ENCODE measurements around the gene RGS10. TPM values are rescaled to one million over a fixed set of nuclear protein-coding genes. Genes with fewer than 3 reads are reported as not detected.

The RGS10 gene
- total and polyA plus RNA-seq, 2 experiments from 2014 or later = 16.8 to 26.8 TPM

DNA sequence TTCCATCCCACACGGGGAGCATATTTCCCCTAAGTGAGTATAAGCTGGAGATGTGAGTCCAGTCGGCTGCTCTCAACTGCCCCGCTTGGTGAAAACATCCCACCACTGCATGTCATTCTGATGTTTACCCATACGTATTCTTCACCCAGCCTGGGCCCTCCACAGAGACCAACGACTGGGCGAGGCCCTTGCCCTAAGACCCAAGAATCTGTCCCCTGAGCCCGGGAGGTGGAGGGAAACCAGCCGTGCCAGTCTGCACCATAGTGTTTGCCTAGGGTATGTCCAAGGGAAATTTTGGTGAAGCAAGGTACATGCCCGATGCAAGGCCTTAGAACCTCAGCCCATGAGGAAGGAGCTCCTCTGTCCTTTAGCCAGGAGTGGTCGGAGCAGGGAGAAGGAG, 67.9 kb downstream of the RGS10 start:
- no peaks in the 10 kb centered on the region for H3K36me3 ChIP-seq (ENCODE audit: insufficient read depth)
- no peaks in the 10 kb centered on the region for H3K36me3 Mint-ChIP-seq (ENCODE audit: low read depth)
- TF ChIP-seq, protein P1, sequence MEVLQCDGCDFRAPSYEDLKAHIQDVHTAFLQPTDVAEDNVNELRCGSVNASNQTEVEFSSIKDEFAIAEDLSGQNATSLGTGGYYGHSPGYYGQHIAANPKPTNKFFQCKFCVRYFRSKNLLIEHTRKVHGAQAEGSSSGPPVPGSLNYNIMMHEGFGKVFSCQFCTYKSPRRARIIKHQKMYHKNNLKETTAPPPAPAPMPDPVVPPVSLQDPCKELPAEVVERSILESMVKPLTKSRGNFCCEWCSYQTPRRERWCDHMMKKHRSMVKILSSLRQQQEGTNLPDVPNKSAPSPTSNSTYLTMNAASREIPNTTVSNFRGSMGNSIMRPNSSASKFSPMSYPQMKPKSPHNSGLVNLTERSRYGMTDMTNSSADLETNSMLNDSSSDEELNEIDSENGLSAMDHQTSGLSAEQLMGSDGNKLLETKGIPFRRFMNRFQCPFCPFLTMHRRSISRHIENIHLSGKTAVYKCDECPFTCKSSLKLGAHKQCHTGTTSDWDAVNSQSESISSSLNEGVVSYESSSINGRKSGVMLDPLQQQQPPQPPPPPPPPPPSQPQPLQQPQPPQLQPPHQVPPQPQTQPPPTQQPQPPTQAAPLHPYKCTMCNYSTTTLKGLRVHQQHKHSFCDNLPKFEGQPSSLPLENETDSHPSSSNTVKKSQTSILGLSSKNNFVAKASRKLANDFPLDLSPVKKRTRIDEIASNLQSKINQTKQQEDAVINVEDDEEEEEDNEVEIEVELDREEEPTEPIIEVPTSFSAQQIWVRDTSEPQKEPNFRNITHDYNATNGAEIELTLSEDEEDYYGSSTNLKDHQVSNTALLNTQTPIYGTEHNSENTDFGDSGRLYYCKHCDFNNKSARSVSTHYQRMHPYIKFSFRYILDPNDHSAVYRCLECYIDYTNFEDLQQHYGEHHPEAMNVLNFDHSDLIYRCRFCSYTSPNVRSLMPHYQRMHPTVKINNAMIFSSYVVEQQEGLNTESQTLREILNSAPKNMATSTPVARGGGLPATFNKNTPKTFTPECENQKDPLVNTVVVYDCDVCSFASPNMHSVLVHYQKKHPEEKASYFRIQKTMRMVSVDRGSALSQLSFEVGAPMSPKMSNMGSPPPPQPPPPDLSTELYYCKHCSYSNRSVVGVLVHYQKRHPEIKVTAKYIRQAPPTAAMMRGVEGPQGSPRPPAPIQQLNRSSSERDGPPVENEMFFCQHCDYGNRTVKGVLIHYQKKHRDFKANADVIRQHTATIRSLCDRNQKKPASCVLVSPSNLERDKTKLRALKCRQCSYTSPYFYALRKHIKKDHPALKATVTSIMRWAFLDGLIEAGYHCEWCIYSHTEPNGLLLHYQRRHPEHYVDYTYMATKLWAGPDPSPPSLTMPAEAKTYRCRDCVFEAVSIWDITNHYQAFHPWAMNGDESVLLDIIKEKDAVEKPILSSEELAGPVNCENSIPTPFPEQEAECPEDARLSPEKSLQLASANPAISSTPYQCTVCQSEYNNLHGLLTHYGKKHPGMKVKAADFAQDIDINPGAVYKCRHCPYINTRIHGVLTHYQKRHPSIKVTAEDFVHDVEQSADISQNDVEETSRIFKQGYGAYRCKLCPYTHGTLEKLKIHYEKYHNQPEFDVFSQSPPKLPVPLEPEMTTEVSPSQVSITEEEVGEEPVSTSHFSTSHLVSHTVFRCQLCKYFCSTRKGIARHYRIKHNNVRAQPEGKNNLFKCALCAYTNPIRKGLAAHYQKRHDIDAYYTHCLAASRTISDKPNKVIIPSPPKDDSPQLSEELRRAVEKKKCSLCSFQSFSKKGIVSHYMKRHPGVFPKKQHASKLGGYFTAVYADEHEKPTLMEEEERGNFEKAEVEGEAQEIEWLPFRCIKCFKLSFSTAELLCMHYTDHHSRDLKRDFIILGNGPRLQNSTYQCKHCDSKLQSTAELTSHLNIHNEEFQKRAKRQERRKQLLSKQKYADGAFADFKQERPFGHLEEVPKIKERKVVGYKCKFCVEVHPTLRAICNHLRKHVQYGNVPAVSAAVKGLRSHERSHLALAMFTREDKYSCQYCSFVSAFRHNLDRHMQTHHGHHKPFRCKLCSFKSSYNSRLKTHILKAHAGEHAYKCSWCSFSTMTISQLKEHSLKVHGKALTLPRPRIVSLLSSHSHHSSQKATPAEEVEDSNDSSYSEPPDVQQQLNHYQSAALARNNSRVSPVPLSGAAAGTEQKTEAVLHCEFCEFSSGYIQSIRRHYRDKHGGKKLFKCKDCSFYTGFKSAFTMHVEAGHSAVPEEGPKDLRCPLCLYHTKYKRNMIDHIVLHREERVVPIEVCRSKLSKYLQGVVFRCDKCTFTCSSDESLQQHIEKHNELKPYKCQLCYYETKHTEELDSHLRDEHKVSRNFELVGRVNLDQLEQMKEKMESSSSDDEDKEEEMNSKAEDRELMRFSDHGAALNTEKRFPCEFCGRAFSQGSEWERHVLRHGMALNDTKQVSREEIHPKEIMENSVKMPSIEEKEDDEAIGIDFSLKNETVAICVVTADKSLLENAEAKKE (CRISPR knock-in tag; IDR thresholded peaks at IDR 0.05) = no peak
- TF ChIP-seq, protein P2, sequence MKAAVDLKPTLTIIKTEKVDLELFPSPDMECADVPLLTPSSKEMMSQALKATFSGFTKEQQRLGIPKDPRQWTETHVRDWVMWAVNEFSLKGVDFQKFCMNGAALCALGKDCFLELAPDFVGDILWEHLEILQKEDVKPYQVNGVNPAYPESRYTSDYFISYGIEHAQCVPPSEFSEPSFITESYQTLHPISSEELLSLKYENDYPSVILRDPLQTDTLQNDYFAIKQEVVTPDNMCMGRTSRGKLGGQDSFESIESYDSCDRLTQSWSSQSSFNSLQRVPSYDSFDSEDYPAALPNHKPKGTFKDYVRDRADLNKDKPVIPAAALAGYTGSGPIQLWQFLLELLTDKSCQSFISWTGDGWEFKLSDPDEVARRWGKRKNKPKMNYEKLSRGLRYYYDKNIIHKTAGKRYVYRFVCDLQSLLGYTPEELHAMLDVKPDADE (IDR thresholded peaks at IDR 0.05) = no peak
- TF ChIP-seq EZH2phosphoT487 (IDR thresholded peaks at IDR 0.05; ENCODE audit: unreplicated experiment) = no peak
- TF ChIP-seq, protein P3, sequence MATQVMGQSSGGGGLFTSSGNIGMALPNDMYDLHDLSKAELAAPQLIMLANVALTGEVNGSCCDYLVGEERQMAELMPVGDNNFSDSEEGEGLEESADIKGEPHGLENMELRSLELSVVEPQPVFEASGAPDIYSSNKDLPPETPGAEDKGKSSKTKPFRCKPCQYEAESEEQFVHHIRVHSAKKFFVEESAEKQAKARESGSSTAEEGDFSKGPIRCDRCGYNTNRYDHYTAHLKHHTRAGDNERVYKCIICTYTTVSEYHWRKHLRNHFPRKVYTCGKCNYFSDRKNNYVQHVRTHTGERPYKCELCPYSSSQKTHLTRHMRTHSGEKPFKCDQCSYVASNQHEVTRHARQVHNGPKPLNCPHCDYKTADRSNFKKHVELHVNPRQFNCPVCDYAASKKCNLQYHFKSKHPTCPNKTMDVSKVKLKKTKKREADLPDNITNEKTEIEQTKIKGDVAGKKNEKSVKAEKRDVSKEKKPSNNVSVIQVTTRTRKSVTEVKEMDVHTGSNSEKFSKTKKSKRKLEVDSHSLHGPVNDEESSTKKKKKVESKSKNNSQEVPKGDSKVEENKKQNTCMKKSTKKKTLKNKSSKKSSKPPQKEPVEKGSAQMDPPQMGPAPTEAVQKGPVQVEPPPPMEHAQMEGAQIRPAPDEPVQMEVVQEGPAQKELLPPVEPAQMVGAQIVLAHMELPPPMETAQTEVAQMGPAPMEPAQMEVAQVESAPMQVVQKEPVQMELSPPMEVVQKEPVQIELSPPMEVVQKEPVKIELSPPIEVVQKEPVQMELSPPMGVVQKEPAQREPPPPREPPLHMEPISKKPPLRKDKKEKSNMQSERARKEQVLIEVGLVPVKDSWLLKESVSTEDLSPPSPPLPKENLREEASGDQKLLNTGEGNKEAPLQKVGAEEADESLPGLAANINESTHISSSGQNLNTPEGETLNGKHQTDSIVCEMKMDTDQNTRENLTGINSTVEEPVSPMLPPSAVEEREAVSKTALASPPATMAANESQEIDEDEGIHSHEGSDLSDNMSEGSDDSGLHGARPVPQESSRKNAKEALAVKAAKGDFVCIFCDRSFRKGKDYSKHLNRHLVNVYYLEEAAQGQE (IDR thresholded peaks at IDR 0.05; ENCODE audit: unreplicated experiment) = no peak
- TF ChIP-seq NANOG (IDR thresholded peaks at IDR 0.05; ENCODE audit: borderline replicate concordance) = no peak
- TF ChIP-seq, protein P4, sequence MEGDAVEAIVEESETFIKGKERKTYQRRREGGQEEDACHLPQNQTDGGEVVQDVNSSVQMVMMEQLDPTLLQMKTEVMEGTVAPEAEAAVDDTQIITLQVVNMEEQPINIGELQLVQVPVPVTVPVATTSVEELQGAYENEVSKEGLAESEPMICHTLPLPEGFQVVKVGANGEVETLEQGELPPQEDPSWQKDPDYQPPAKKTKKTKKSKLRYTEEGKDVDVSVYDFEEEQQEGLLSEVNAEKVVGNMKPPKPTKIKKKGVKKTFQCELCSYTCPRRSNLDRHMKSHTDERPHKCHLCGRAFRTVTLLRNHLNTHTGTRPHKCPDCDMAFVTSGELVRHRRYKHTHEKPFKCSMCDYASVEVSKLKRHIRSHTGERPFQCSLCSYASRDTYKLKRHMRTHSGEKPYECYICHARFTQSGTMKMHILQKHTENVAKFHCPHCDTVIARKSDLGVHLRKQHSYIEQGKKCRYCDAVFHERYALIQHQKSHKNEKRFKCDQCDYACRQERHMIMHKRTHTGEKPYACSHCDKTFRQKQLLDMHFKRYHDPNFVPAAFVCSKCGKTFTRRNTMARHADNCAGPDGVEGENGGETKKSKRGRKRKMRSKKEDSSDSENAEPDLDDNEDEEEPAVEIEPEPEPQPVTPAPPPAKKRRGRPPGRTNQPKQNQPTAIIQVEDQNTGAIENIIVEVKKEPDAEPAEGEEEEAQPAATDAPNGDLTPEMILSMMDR (conservative IDR thresholded peaks at IDR 0.05; ENCODE audit: low read depth in 2 of 2) = no peak
- TF ChIP-seq POLR2AphosphoS5 (IDR thresholded peaks at IDR 0.05; ENCODE audit: low read depth) = no peak
- no peak for TF ChIP-seq EZH2 (IDR thresholded peaks at IDR 0.05; ENCODE audit: low read depth, unreplicated experiment)
- TF ChIP-seq JUNB (IDR thresholded peaks at IDR 0.05; ENCODE audit: unreplicated experiment) = no peak
- no peak for TF ChIP-seq ZNF114 (CRISPR knock-in tag; IDR thresholded peaks at IDR 0.05)
- no peak overlapping the region for H3K27ac ChIP-seq (ENCODE audit: low read depth)
- no peaks in the 10 kb centered on the region for H4K20me1 ChIP-seq (replicated peaks; ENCODE audit: insufficient read depth)
- DNase-seq (ENCODE audit: low spot score) (no peak), ATAC-seq (no peak)
- H3K4me3 ChIP-seq = no peak overlapping the region
- H3K27me3 Mint-ChIP-seq (ENCODE audit: insufficient read depth, low read depth, poor library complexity) = peaks cover 47% of the 10 kb centered on the region
- no peak overlapping the region for H2AFZ ChIP-seq
- no peaks in the 10 kb centered on the region for H3K79me2 ChIP-seq (replicated peaks; ENCODE audit: insufficient read depth)
- H3K27ac Mint-ChIP-seq = no peak overlapping the region
- no peaks in the 10 kb centered on the region for H3F3A ChIP-seq (replicated peaks; ENCODE audit: low read depth)
- H3K4me1 ChIP-seq (ENCODE audit: insufficient read depth) = peaks cover 6% of the 10 kb centered on the region; the same call in 1 of the 2 replicates
- no peaks in the 10 kb centered on the region for H3K9me2 ChIP-seq (ENCODE audit: insufficient read depth)
- peaks cover 17% of the 10 kb centered on the region; the same call in 2 of the 3 replicates for H3K4me1 Mint-ChIP-seq
- no peak overlapping the region for H3K4me3 Mint-ChIP-seq
- H3K9me3 Mint-ChIP-seq = peaks cover 7% of the 10 kb centered on the region; the same call in 2 of the 3 replicates
- H3K4me2 ChIP-seq = no peak overlapping the region
- peaks cover 34% of the 10 kb centered on the region for H3K27me3 ChIP-seq (ENCODE audit: insufficient read depth)
